Measurements from ENCODE around the gene TAAR1.
"Not testable (repeated sequence)": the region's sequence is repeated elsewhere in the genome, so short reads cannot be mapped to it uniquely, and the experiment has no call there.

Gene TAAR1

DNA sequence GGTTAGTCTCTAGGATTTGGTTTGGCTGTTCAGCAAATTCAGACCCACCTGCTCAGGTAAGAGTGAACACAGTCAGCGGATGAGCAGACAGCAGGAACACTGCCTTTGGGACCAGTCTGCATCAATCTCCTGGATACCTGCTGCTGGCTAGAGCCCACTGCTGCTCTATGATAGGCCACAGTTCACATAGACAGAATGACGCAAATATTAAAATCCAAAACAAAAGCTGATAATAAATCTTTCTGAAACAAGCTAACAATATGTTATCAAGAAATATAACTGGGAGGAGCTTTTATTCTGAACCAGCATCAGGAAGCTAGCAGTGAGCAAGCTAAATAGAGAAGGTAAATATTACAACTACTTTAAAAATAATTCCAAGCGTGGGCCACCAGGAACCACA is at the start of gene TAAR1:
TSS of gene TAAR1 (minus strand) at position 101 of the 400 bp plus-strand sequence. CDS start 13,179 bp downstream, outside the sequence.
- no peak for DNase-seq (ENCODE audit: low spot score)

DNA sequence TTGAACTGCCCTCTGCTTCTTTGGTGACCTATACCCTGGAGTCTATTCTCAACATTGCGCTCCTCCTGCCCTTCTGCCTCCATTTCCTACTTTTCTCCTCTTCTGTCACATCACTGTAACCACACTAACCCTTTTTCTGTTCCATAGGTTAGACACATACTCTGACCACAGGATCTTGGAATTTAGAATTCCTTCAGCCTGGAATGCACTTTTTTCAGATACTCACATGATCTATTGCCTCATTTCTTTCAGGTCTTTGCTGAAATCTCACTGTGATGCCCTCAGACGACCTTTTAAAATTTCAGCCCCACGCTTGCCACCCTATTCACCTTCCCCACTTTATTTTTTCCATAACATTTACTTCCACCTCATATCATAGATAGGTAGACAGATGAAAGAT is 49.8 kb upstream of the TAAR1 start:
- no peak for DNase-seq (ENCODE audit: low spot score)

DNA sequence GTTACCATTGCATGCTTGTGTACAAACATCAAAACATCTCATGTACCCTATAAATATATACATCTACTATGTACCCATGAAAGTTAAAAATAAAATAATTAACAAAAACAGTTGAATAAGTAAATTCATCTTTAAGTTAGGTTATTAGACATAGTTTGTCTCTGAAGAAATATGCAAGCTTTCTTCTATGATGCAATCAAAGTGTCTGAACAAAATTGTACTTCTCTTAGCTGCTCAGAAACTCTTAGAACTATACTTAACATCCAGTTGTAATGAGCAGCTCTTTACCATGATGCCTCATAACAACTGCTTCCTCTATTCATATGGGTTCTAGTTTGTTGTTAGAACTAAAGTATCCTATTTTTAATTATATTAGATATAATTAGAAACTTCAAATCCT is 49.0 kb upstream of the TAAR1 start:
- no peak for DNase-seq (ENCODE audit: low spot score)

- not testable (repeated sequence) for DNase-seq (ENCODE audit: low spot score)
These were observed 47.8 kb upstream of the TAAR1 start for GRCh38 chr6:132706756-132707155.

GRCh38 chr6:132703936-132704335 is 45.0 kb upstream of the TAAR1 start:
- DNase-seq (ENCODE audit: low spot score): no peak

DNA sequence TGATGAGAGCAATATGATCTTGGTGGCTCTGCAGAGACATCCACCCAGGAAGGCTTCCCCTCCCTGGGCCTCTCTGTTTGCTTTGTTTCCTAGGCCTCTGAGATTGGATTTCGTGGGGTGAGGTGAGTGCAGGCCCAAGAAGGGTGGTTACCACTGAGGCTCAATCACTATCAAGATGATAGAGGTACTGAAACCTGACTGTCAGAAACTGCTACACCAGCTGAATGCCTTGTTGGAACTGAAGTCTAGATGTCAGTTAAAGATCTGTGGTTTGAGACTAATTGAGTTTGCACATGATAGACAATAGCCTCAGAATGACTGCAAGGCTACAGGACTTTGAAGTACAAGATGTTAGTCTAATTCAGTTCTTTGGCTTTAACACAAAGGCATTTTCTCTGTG is 39.6 kb upstream of the TAAR1 start:
- no peak for DNase-seq (ENCODE audit: low spot score)

DNA sequence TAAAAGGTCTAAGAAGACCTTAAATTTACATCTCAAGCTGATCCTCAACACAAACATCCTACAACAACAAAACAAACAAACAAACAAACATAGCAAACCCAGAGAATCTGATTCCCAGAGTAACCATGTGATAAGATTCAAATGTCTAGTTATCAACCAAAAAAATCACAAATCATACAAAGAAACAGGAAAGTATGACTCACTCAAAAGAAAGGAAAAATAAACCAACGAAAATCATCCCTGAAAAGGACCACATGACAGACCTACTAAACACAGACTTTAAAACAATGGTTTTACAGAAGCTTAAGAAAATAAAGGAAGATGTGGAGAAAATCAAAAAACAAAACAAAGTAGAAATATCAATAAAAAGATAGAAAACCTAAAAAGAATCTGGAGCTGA is 36.8 kb upstream of the TAAR1 start:
- no peak for DNase-seq (ENCODE audit: low spot score)

- DNase-seq (ENCODE audit: low spot score): no peak
These were observed 34.5 kb upstream of the TAAR1 start for GRCh38 chr6:132693478-132693877.

DNA sequence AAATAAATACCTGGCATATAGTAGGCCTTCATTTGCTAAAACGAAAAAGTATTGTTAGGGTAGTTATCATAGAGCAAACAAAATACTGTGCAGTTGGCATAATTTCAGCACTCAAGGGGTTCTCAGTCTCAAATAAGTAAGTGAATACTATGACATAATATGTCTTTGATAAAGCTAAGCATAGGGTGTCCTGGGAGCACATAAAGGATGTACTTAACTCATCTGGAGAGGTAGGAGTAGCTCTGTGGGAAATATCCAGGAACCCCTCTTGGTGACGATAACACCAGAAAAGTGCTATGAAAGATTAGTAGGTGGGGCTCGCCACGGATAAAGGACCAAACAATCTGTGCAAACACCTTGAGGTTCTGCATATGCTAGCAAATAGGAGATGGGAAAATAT is 31.7 kb upstream of the TAAR1 start:
- DNase-seq (ENCODE audit: low spot score): no peak

DNA sequence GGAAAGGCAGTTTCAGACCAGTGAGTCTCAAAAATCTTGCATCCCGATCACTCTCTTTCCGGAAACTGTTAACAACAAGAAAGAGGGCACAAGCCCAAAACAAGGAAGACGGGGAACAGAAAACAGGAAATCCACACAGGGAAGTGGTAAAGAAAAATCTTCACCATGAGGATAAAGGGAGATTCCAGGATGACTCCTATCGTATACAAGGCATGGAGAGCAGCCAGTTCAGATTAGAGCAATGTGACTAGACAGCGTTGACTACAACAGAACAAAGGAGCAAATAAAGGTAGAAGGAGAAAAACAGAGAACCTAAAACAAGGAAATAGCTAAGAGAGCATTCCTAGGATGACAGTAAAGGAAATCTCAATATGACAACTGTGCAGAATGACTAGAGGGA is 28.3 kb upstream of the TAAR1 start:
- no peak for DNase-seq (ENCODE audit: low spot score)

DNA sequence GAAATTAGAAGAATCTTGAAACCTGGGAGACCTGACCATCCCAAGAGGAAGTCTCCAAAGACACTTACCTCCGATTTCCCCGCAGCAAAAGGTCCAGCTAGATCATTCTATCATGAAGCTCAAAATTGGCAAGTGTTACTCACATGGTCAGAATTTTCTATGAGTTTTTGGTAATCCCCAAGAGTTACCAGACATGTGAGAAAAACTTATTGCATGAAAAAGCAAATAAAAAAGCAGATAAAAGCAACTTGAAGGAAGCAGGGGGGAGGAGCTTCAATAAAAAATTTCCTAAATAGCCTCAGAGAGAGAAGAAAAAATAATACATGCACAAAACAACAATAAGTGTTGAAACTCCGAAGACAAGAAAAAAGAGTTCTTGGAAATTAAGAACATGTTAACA is 27.5 kb upstream of the TAAR1 start:
- DNase-seq (ENCODE audit: low spot score): no peak

GRCh38 chr6:132685009-132685408 is 26.0 kb upstream of the TAAR1 start:
- no peak for DNase-seq (ENCODE audit: low spot score)

DNA sequence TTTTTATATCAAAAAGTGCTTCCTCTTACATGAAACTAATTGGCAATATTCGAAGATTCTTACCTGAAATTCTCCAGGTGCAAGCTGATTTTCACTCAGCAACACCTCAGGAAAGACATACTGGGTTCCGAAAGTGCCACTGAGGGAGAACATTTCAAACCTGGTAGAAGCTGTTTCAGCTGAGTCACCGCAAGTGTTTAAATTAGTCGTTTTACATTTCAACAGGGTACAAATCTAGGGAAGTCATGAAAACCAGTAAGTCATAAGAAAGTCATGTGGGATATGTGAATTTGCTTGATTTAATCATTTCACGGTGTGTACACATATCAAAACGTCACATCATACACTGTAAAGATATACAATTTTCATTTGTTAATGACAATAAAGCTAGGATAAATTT is 25.3 kb upstream of the TAAR1 start:
- no peak for DNase-seq (ENCODE audit: low spot score)

DNA sequence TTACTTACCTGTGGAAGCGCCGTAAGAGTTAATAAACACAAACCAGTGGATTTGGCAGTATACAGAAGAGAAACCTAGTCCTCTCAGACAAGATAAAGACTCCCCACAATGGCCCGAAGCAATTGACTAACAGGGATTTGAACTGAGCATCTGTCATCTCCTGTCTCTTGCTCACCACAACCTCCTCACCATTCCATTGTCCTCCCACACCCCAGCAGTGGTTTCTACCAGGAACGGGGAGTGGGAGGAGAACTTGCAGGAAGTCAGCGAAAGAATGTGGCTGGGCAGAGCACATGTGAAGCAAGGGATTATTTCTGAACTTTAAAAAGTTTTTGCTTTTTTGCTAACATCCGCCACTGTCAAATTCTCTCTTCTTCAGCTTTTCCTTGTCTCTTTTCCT is 24.6 kb upstream of the TAAR1 start:
- peak; percentile 19 for DNase-seq (ENCODE audit: low spot score)

DNA sequence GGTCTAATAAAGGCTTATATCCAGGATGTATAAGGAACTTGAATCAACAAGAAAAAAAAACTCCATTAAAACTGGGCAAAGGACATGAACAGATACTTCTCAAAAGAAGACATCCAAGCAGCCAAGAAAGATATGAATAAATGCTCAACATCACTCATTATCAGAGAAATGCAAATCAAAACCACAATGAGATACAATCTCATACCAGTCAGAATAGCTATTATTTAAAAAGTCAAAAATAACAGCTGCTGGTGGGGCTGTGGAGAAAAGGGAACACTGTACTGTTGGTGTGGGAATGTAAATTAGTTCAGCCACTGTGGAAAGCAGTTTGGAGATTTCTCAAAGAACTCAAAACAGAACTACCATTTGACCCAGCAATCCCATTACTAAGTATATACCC is 20.1 kb upstream of the TAAR1 start:
- not testable (repeated sequence) for DNase-seq (ENCODE audit: low spot score)

- DNase-seq (ENCODE audit: low spot score): no peak
These were observed 16.8 kb upstream of the TAAR1 start for GRCh38 chr6:132675749-132676148.

DNA sequence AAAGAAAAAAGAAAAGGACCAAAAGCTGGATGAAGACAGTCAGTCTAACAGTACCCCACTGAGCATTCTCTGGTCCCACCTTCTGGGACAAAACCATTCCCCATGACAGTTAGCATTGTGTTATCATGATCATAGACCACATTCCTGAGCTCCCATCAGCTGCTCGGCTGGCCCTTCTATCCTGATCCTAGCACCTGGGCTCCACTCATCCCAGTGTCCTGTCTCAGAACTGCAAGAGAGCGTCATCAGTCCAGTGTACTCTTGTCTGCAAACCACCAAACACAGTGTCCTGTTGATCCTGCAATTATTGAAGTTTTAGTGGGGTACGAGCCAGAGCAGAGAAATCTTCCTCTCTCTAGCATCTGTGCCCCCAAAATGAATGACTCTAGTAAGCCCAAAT is 16.0 kb upstream of the TAAR1 start:
- DNase-seq (ENCODE audit: low spot score): no peak

GRCh38 chr6:132673376-132674094 is 14.6 kb upstream of the TAAR1 start:
- no peak for DNase-seq (ENCODE audit: low spot score)

DNA sequence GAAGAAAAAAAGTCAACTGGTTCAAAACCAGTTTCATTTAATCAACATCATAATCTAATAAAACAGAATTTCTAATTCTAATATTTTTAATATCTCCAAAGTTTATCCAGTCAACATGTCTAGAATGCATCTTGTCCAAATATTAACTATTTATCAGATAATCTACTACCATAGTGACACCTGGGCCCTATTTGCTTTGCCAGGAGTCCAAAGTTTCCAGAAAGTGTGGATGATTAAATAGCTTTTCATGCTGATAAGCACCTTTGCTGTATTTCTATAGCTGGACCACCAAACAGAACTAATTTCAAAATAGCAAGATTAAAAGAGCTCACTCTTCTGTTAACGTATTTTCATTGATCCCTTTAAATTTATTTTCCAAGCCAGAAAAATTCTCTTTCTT is 12.3 kb upstream of the TAAR1 start:
- DNase-seq (ENCODE audit: low spot score): no peak

DNA sequence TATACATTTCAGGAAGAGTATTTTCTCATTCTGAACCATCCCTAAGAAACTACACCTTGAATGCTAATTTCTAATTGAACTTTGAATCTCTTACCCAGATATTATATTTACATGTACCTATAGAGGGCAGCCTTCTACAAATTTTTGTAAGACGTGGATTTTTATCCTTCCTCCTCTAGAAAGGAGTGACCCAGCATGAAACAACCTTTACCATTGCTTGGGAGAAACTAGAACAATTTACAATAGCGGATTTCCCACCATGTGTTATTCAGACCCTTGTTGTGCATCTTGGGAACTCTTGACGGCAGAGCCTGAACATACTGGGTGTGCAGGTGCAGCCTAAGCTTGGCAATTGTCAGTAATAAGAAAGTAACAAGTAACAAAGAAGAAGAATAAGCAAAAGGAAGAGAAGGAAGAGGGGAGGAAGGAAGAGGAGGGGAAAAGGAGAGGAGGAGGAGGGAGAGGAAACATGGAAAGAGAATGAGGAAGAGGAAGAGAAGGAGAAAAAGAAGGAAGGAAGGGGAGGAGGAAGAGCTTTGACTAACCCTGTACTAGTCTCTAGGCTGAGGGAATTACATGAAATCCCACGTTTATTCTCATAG is 10.8 kb upstream of the TAAR1 start:
- DNase-seq (ENCODE audit: low spot score): peak; percentile 49

GRCh38 chr6:132666118-132666517 is 7.1 kb upstream of the TAAR1 start:
- no peak for DNase-seq (ENCODE audit: low spot score)

GRCh38 chr6:132664309-132665034 is 5.5 kb upstream of the TAAR1 start:
- no peak for DNase-seq (ENCODE audit: low spot score)

GRCh38 chr6:132663661-132664060 is 4.7 kb upstream of the TAAR1 start:
- no peak for DNase-seq (ENCODE audit: low spot score)

Measured in AG08395 (cell line).